ENCODE measurements around the gene UBE2U. TPM values are rescaled to one million over a fixed set of nuclear protein-coding genes. Genes with fewer than 3 reads are reported as not detected.

UBE2U gene
- total RNA-seq, 4 donors from 2014 or later, result not detected

GRCh38 chr1:64186898-64187280, 16.5 kb upstream of the UBE2U start:
- 83% methylated on average over 7 of the region's 7 CpGs for WGBS
- no peak for DNase-seq (ENCODE audit: low spot score in 2 of 2)
- Histone ChIP-seq H3K4me3 (no peak overlapping the region), H3K9me3 (no peaks in the 10 kb centered on the region), H3K36me3 (no peaks in the 10 kb centered on the region), H3K4me1 (no peaks in the 10 kb centered on the region), H3K27ac (no peak overlapping the region), H3K27me3 (no peaks in the 10 kb centered on the region)
- TF ChIP-seq CTCF (IDR thresholded peaks at IDR 0.05) (no peak), POLR2AphosphoS5 (IDR thresholded peaks at IDR 0.05) (no peak), POLR2A (IDR thresholded peaks at IDR 0.05) (no peak), EP300 (IDR thresholded peaks at IDR 0.05) (no peak)

GRCh38 chr1:64187646-64188045, 15.8 kb upstream of the UBE2U start:
- TF ChIP-seq EP300 (IDR thresholded peaks at IDR 0.05), result no peak
- TF ChIP-seq POLR2AphosphoS5 (IDR thresholded peaks at IDR 0.05), result no peak
- TF ChIP-seq CTCF (IDR thresholded peaks at IDR 0.05), result no peak
- no peak for TF ChIP-seq POLR2A (IDR thresholded peaks at IDR 0.05)
- Histone ChIP-seq H3K36me3 (no peaks in the 10 kb centered on the region), H3K4me3 (no peak overlapping the region), H3K27ac (no peak overlapping the region), H3K27me3 (no peaks in the 10 kb centered on the region), H3K9me3 (no peaks in the 10 kb centered on the region), H3K4me1 (no peaks in the 10 kb centered on the region)
- DNase-seq (ENCODE audit: low spot score in 2 of 2), result no peak
- WGBS, result 93% methylated on average over 4 of the region's 4 CpGs

- 97% methylated on average over 6 of the region's 8 CpGs for WGBS
- no peak overlapping the region for H3K27ac ChIP-seq
- no peaks in the 10 kb centered on the region for H3K27me3 ChIP-seq
- H3K36me3 ChIP-seq, result no peaks in the 10 kb centered on the region
- TF ChIP-seq POLR2AphosphoS5 (IDR thresholded peaks at IDR 0.05) (no peak), POLR2A (IDR thresholded peaks at IDR 0.05) (no peak), EP300 (IDR thresholded peaks at IDR 0.05) (no peak), CTCF (IDR thresholded peaks at IDR 0.05) (no peak)
- H3K4me3 ChIP-seq, result no peak overlapping the region
- H3K4me1 ChIP-seq, result no peaks in the 10 kb centered on the region
- DNase-seq (ENCODE audit: low spot score in 2 of 2), result no peak
- no peaks in the 10 kb centered on the region for H3K9me3 ChIP-seq
Observed at GRCh38 chr1:64192290-64192689, 11.1 kb upstream of the UBE2U start.

GRCh38 chr1:64194168-64195080, 9.0 kb upstream of the UBE2U start:
- no peak for DNase-seq (ENCODE audit: low spot score in 2 of 2)
- Histone ChIP-seq H3K27me3 (no peaks in the 10 kb centered on the region), H3K4me3 (no peak overlapping the region), H3K27ac (no peak overlapping the region), H3K9me3 (no peaks in the 10 kb centered on the region), H3K4me1 (no peaks in the 10 kb centered on the region), H3K36me3 (no peaks in the 10 kb centered on the region)
- TF ChIP-seq CTCF (IDR thresholded peaks at IDR 0.05) (no peak), POLR2AphosphoS5 (IDR thresholded peaks at IDR 0.05) (no peak), EP300 (IDR thresholded peaks at IDR 0.05) (no peak), POLR2A (IDR thresholded peaks at IDR 0.05) (no peak)
- 55% methylated on average over 8 of the region's 8 CpGs for WGBS

- no peaks in the 10 kb centered on the region for H3K9me3 ChIP-seq
- H3K27ac ChIP-seq, result no peak overlapping the region
- no peaks in the 10 kb centered on the region for H3K27me3 ChIP-seq
- no peak for DNase-seq (ENCODE audit: low spot score in 2 of 2)
- WGBS, result 60% methylated on average over 1 of the region's 1 CpG
- no peak overlapping the region for H3K4me3 ChIP-seq
- H3K4me1 ChIP-seq, result no peaks in the 10 kb centered on the region
- H3K36me3 ChIP-seq, result no peaks in the 10 kb centered on the region
- TF ChIP-seq POLR2AphosphoS5 (IDR thresholded peaks at IDR 0.05) (no peak), EP300 (IDR thresholded peaks at IDR 0.05) (no peak), CTCF (IDR thresholded peaks at IDR 0.05) (no peak)
Observed at GRCh38 chr1:64195081-64195395, 8.4 kb upstream of the UBE2U start.
